ENCODE data around the gene ALKBH7.

The ALKBH7 gene

GRCh38 chr19:6378041-6378440 is 5.4 kb downstream of the ALKBH7 start:
- TF ChIP-seq ZNF274 (IDR thresholded peaks at IDR 0.05; ENCODE audit: low read depth, low read length) (no peak), SUZ12 (IDR thresholded peaks at IDR 0.05; ENCODE audit: extremely low read depth, insufficient read depth, insufficient read length) (no peak), YY1 (IDR thresholded peaks at IDR 0.05; ENCODE audit: insufficient read depth, insufficient read length) (no peak)
- H3K36me3 ChIP-seq (ENCODE audit: insufficient read depth, insufficient read length, low read length) = peaks cover 74% of the 10 kb centered on the region
- no peak for DNase-seq (ENCODE audit: low read depth, low spot score)
- no peak overlapping the region for H3K4me3 ChIP-seq (ENCODE audit: insufficient read length, low read depth)
- peak overlapping the region; percentile 5 for H3K9ac ChIP-seq (ENCODE audit: insufficient read length, low read depth)
- peaks cover 10% of the 10 kb centered on the region; the same call in 1 of the 2 replicates for H3K9me3 ChIP-seq (ENCODE audit: insufficient read depth, low read length)
- peaks cover 34% of the 10 kb centered on the region for H3K4me1 ChIP-seq (ENCODE audit: insufficient read depth, insufficient read length)
- no peaks in the 10 kb centered on the region for H3K27me3 ChIP-seq (ENCODE audit: insufficient read depth, insufficient read length)

GRCh38 chr19:6378486-6378885 is 5.9 kb downstream of the ALKBH7 start:
- TF ChIP-seq SUZ12 (IDR thresholded peaks at IDR 0.05; ENCODE audit: extremely low read depth, insufficient read depth, insufficient read length) = no peak
- TF ChIP-seq YY1 (IDR thresholded peaks at IDR 0.05; ENCODE audit: insufficient read depth, insufficient read length) = no peak
- TF ChIP-seq ZNF274 (IDR thresholded peaks at IDR 0.05; ENCODE audit: low read depth, low read length) = no peak
- Histone ChIP-seq H3K9me3 (ENCODE audit: insufficient read depth, low read length) (peaks cover 10% of the 10 kb centered on the region; the same call in 1 of the 2 replicates), H3K9ac (ENCODE audit: insufficient read length, low read depth) (peak overlapping the region; percentile 38), H3K4me1 (ENCODE audit: insufficient read depth, insufficient read length) (peaks cover 34% of the 10 kb centered on the region), H3K4me3 (ENCODE audit: insufficient read length, low read depth) (no peak overlapping the region), H3K27me3 (ENCODE audit: insufficient read depth, insufficient read length) (no peaks in the 10 kb centered on the region), H3K36me3 (ENCODE audit: insufficient read depth, insufficient read length, low read length) (peaks cover 79% of the 10 kb centered on the region)
- DNase-seq (ENCODE audit: low read depth, low spot score) = no peak

- Histone ChIP-seq H3K36me3 (ENCODE audit: insufficient read depth, insufficient read length, low read length) (peaks cover 81% of the 10 kb centered on the region), H3K27me3 (ENCODE audit: insufficient read depth, insufficient read length) (no peaks in the 10 kb centered on the region), H3K4me3 (ENCODE audit: insufficient read length, low read depth) (no peak overlapping the region), H3K9me3 (ENCODE audit: insufficient read depth, low read length) (peaks cover 10% of the 10 kb centered on the region; the same call in 1 of the 2 replicates), H3K9ac (ENCODE audit: insufficient read length, low read depth) (no peak overlapping the region), H3K4me1 (ENCODE audit: insufficient read depth, insufficient read length) (peaks cover 25% of the 10 kb centered on the region)
- DNase-seq (ENCODE audit: low read depth, low spot score) = no peak
- TF ChIP-seq ZNF274 (IDR thresholded peaks at IDR 0.05; ENCODE audit: low read depth, low read length) (no peak), YY1 (IDR thresholded peaks at IDR 0.05; ENCODE audit: insufficient read depth, insufficient read length) (no peak), SUZ12 (IDR thresholded peaks at IDR 0.05; ENCODE audit: extremely low read depth, insufficient read depth, insufficient read length) (no peak)
Observed at GRCh38 chr19:6379744-6380143, 7.2 kb downstream of the ALKBH7 start.

- Histone ChIP-seq H3K4me1 (ENCODE audit: insufficient read depth, insufficient read length) (peaks cover 14% of the 10 kb centered on the region), H3K4me3 (ENCODE audit: insufficient read length, low read depth) (no peak overlapping the region), H3K27me3 (ENCODE audit: insufficient read depth, insufficient read length) (no peaks in the 10 kb centered on the region), H3K9ac (ENCODE audit: insufficient read length, low read depth) (no peak overlapping the region), H3K36me3 (ENCODE audit: insufficient read depth, insufficient read length, low read length) (peaks cover 81% of the 10 kb centered on the region), H3K9me3 (ENCODE audit: insufficient read depth, low read length) (peaks cover 10% of the 10 kb centered on the region; the same call in 1 of the 2 replicates)
- TF ChIP-seq ZNF274 (IDR thresholded peaks at IDR 0.05; ENCODE audit: low read depth, low read length) (no peak), SUZ12 (IDR thresholded peaks at IDR 0.05; ENCODE audit: extremely low read depth, insufficient read depth, insufficient read length) (no peak), YY1 (IDR thresholded peaks at IDR 0.05; ENCODE audit: insufficient read depth, insufficient read length) (no peak)
- DNase-seq (ENCODE audit: low read depth, low spot score) = no peak
Observed at GRCh38 chr19:6381030-6381750, 8.6 kb downstream of the ALKBH7 start.

- DNase-seq (ENCODE audit: low read depth, low spot score) = no peak
- Histone ChIP-seq H3K9me3 (ENCODE audit: insufficient read depth, low read length) (peaks cover 10% of the 10 kb centered on the region; the same call in 1 of the 2 replicates), H3K4me3 (ENCODE audit: insufficient read length, low read depth) (no peak overlapping the region), H3K36me3 (ENCODE audit: insufficient read depth, insufficient read length, low read length) (peaks cover 87% of the 10 kb centered on the region), H3K9ac (ENCODE audit: insufficient read length, low read depth) (no peak overlapping the region), H3K4me1 (ENCODE audit: insufficient read depth, insufficient read length) (peaks cover 4% of the 10 kb centered on the region), H3K27me3 (ENCODE audit: insufficient read depth, insufficient read length) (no peaks in the 10 kb centered on the region)
- TF ChIP-seq SUZ12 (IDR thresholded peaks at IDR 0.05; ENCODE audit: extremely low read depth, insufficient read depth, insufficient read length) (no peak), ZNF274 (IDR thresholded peaks at IDR 0.05; ENCODE audit: low read depth, low read length) (no peak), YY1 (IDR thresholded peaks at IDR 0.05; ENCODE audit: insufficient read depth, insufficient read length) (no peak)
Observed at GRCh38 chr19:6383188-6383587, 10.6 kb downstream of the ALKBH7 start.

- TF ChIP-seq YY1 (IDR thresholded peaks at IDR 0.05; ENCODE audit: insufficient read depth, insufficient read length) = no peak
- TF ChIP-seq ZNF274 (IDR thresholded peaks at IDR 0.05; ENCODE audit: low read depth, low read length) = no peak
- no peak for TF ChIP-seq SUZ12 (IDR thresholded peaks at IDR 0.05; ENCODE audit: extremely low read depth, insufficient read depth, insufficient read length)
- Histone ChIP-seq H3K4me3 (ENCODE audit: insufficient read length, low read depth) (no peak overlapping the region), H3K27me3 (ENCODE audit: insufficient read depth, insufficient read length) (no peaks in the 10 kb centered on the region), H3K9me3 (ENCODE audit: insufficient read depth, low read length) (peaks cover 10% of the 10 kb centered on the region; the same call in 1 of the 2 replicates), H3K4me1 (ENCODE audit: insufficient read depth, insufficient read length) (no peaks in the 10 kb centered on the region), H3K36me3 (ENCODE audit: insufficient read depth, insufficient read length, low read length) (peaks cover 88% of the 10 kb centered on the region), H3K9ac (ENCODE audit: insufficient read length, low read depth) (no peak overlapping the region)
- DNase-seq (ENCODE audit: low read depth, low spot score) = no peak
Observed at GRCh38 chr19:6384381-6384780, 11.8 kb downstream of the ALKBH7 start.

- Histone ChIP-seq H3K27me3 (ENCODE audit: insufficient read depth, insufficient read length) (no peaks in the 10 kb centered on the region), H3K36me3 (ENCODE audit: insufficient read depth, insufficient read length, low read length) (peaks cover 84% of the 10 kb centered on the region), H3K9ac (ENCODE audit: insufficient read length, low read depth) (no peak overlapping the region), H3K9me3 (ENCODE audit: insufficient read depth, low read length) (no peaks in the 10 kb centered on the region), H3K4me3 (ENCODE audit: insufficient read length, low read depth) (no peak overlapping the region), H3K4me1 (ENCODE audit: insufficient read depth, insufficient read length) (peaks cover 3% of the 10 kb centered on the region)
- TF ChIP-seq YY1 (IDR thresholded peaks at IDR 0.05; ENCODE audit: insufficient read depth, insufficient read length) (no peak), SUZ12 (IDR thresholded peaks at IDR 0.05; ENCODE audit: extremely low read depth, insufficient read depth, insufficient read length) (no peak), ZNF274 (IDR thresholded peaks at IDR 0.05; ENCODE audit: low read depth, low read length) (no peak)
- no peak for DNase-seq (ENCODE audit: low read depth, low spot score)
Observed at GRCh38 chr19:6387372-6387771, 14.8 kb downstream of the ALKBH7 start.
